Measurements from ENCODE around the gene RPH3AL. TPM values are rescaled to one million over a fixed set of nuclear protein-coding genes. Genes with fewer than 3 reads are reported as not detected.

RPH3AL gene
- total RNA-seq, 3 donors from 2014 or later (not counting 1 experiment from before 2014, with no cell fraction given), result 7.2 to 9.9 (median 7.9) TPM

GRCh38 chr17:395974-396373 lies 43.4 kb upstream of the RPH3AL start:
- H3K27ac ChIP-seq (ENCODE audit: low read length), result no peak overlapping the region
- 94% methylated on average over 1 of the region's 2 CpGs for WGBS (ENCODE audit: insufficient coverage)
- no peak for DNase-seq
- no peak for ATAC-seq
- no peaks in the 10 kb centered on the region for H3K9me3 Mint-ChIP-seq
- no peaks in the 10 kb centered on the region for H3K4me1 Mint-ChIP-seq
- H3K36me3 ChIP-seq (ENCODE audit: control insufficient read depth, insufficient read depth, low read length), result no peaks in the 10 kb centered on the region
- H3K36me3 Mint-ChIP-seq, result no peaks in the 10 kb centered on the region
- peaks cover 3% of the 10 kb centered on the region for H3K4me1 ChIP-seq (ENCODE audit: control insufficient read depth, insufficient read depth, low read length)
- H3K27ac Mint-ChIP-seq, result no peak overlapping the region
- intact Hi-C loops (cut with micrococcal nuclease), result no loop called here
- no peak overlapping the region for H3K4me3 ChIP-seq (ENCODE audit: low read length)
- no peak overlapping the region for H3K4me3 Mint-ChIP-seq
- no peaks in the 10 kb centered on the region for H3K27me3 Mint-ChIP-seq (ENCODE audit: low read depth in 2 of 2)
- no peaks in the 10 kb centered on the region for H3K9me3 ChIP-seq (ENCODE audit: control insufficient read depth, insufficient read depth, low read length)
- TF ChIP-seq CTCF (IDR thresholded peaks at IDR 0.05), result no peak
- H3K27me3 ChIP-seq (ENCODE audit: control insufficient read depth, insufficient read depth, low read length), result no peaks in the 10 kb centered on the region

GRCh38 chr17:395179-395578 lies 42.6 kb upstream of the RPH3AL start:
- H3K9me3 ChIP-seq (ENCODE audit: control insufficient read depth, insufficient read depth, low read length), result no peaks in the 10 kb centered on the region
- no peak overlapping the region for H3K27ac ChIP-seq (ENCODE audit: low read length)
- no peak overlapping the region for H3K4me3 ChIP-seq (ENCODE audit: low read length)
- ATAC-seq (no peak), DNase-seq (no peak)
- TF ChIP-seq CTCF (IDR thresholded peaks at IDR 0.05), result no peak
- no peaks in the 10 kb centered on the region for H3K36me3 ChIP-seq (ENCODE audit: control insufficient read depth, insufficient read depth, low read length)
- no peaks in the 10 kb centered on the region for H3K27me3 ChIP-seq (ENCODE audit: control insufficient read depth, insufficient read depth, low read length)
- intact Hi-C loops (cut with micrococcal nuclease), result no loop called here
- H3K27ac Mint-ChIP-seq, result no peak overlapping the region
- no peaks in the 10 kb centered on the region for H3K36me3 Mint-ChIP-seq
- no peaks in the 10 kb centered on the region for H3K4me1 Mint-ChIP-seq
- H3K9me3 Mint-ChIP-seq, result no peaks in the 10 kb centered on the region
- WGBS (ENCODE audit: insufficient coverage), result 92% methylated on average over 9 of the region's 9 CpGs
- peaks cover 3% of the 10 kb centered on the region for H3K4me1 ChIP-seq (ENCODE audit: control insufficient read depth, insufficient read depth, low read length)
- no peaks in the 10 kb centered on the region for H3K27me3 Mint-ChIP-seq (ENCODE audit: low read depth in 2 of 2)
- H3K4me3 Mint-ChIP-seq, result no peak overlapping the region

GRCh38 chr17:394718-395095 lies 42.1 kb upstream of the RPH3AL start:
- ATAC-seq (no peak), DNase-seq (no peak)
- Mint-ChIP-seq H3K9me3 (no peaks in the 10 kb centered on the region), H3K27me3 (ENCODE audit: low read depth in 2 of 2) (no peaks in the 10 kb centered on the region), H3K27ac (no peak overlapping the region), H3K4me1 (no peaks in the 10 kb centered on the region), H3K4me3 (no peak overlapping the region), H3K36me3 (no peaks in the 10 kb centered on the region)
- Histone ChIP-seq H3K4me1 (ENCODE audit: control insufficient read depth, insufficient read depth, low read length) (peaks cover 3% of the 10 kb centered on the region), H3K36me3 (ENCODE audit: control insufficient read depth, insufficient read depth, low read length) (no peaks in the 10 kb centered on the region), H3K27me3 (ENCODE audit: control insufficient read depth, insufficient read depth, low read length) (no peaks in the 10 kb centered on the region), H3K9me3 (ENCODE audit: control insufficient read depth, insufficient read depth, low read length) (no peaks in the 10 kb centered on the region), H3K27ac (ENCODE audit: low read length) (no peak overlapping the region), H3K4me3 (ENCODE audit: low read length) (no peak overlapping the region)
- no peak for TF ChIP-seq CTCF (IDR thresholded peaks at IDR 0.05)
- intact Hi-C loops (cut with micrococcal nuclease), result no loop called here
- WGBS (ENCODE audit: insufficient coverage), result 96% methylated on average over 9 of the region's 9 CpGs

Measured in natural killer cell (primary cell).